Measurements from ENCODE around the gene FCMR.

Gene FCMR

GRCh38 chr1:206963740-206964139 is 42.0 kb upstream of the FCMR start:
- no peak for TF ChIP-seq CTCF (IDR thresholded peaks at IDR 0.05; ENCODE audit: low read depth, low read length)
- no peak for DNase-seq (ENCODE audit: extremely low read depth, low read depth)

- no peak for DNase-seq (ENCODE audit: extremely low read depth, low read depth)
- no peak for TF ChIP-seq CTCF (IDR thresholded peaks at IDR 0.05; ENCODE audit: low read depth, low read length)
Observed at GRCh38 chr1:206963119-206963712, 41.5 kb upstream of the FCMR start.

- no peak for DNase-seq (ENCODE audit: extremely low read depth, low read depth)
- no peak for TF ChIP-seq CTCF (IDR thresholded peaks at IDR 0.05; ENCODE audit: low read depth, low read length)
Observed at GRCh38 chr1:206962272-206962671, 40.5 kb upstream of the FCMR start.

GRCh38 chr1:206961668-206962067 is 39.9 kb upstream of the FCMR start:
- no peak for TF ChIP-seq CTCF (IDR thresholded peaks at IDR 0.05; ENCODE audit: low read depth, low read length)
- no peak for DNase-seq (ENCODE audit: extremely low read depth, low read depth)

- no peak for TF ChIP-seq CTCF (IDR thresholded peaks at IDR 0.05; ENCODE audit: low read depth, low read length)
Observed at GRCh38 chr1:206960676-206961386, 39.1 kb upstream of the FCMR start.

GRCh38 chr1:206958144-206958543 is 36.4 kb upstream of the FCMR start:
- no peak for TF ChIP-seq CTCF (IDR thresholded peaks at IDR 0.05; ENCODE audit: low read depth, low read length)
- no peak for DNase-seq (ENCODE audit: extremely low read depth, low read depth)

More at GRCh38 chr1:206960676-206961386, 39.1 kb upstream of the FCMR start:
- DNase-seq (ENCODE audit: extremely low read depth, low read depth) = no peak

GRCh38 chr1:206957639-206958038 is 35.9 kb upstream of the FCMR start:
- no peak for TF ChIP-seq CTCF (IDR thresholded peaks at IDR 0.05; ENCODE audit: low read depth, low read length)
- no peak for DNase-seq (ENCODE audit: extremely low read depth, low read depth)

Data from AG09319 (cell line).